WTC11 (cell line): Measurements from ENCODE around the gene LOXL3. TPM values are rescaled to one million over a fixed set of nuclear protein-coding genes. Genes with fewer than 3 reads are reported as not detected.
A peak's percentile ranks its signal among the peaks of the same experiment; 100 is the strongest.

Experiments used
- ATF1 ChIP-seq: sonication (generic); formaldehyde crosslinking; IDR thresholded peaks from 2 replicates; pipeline ENCODE4 v1.8.1; 2023; ENCODE audit warnings: mild to moderate bottlenecking, moderate library complexity, missing genetic modification reagents
- CREB1 ChIP-seq: sonication (generic); formaldehyde crosslinking; IDR thresholded peaks from 2 replicates; pipeline ENCODE4 v1.8.0; 2023; ENCODE audit warnings: mild to moderate bottlenecking, missing genetic modification reagents
- ETV6 ChIP-seq: sonication (generic); formaldehyde crosslinking; IDR thresholded peaks from 2 replicates; pipeline ENCODE4 v1.8.1; 2022; ENCODE audit warnings: mild to moderate bottlenecking, missing genetic modification reagents
- FOXK1 ChIP-seq: sonication (generic); formaldehyde crosslinking; IDR thresholded peaks from 2 replicates; pipeline ENCODE4 v1.8.0; 2022; ENCODE audit warnings: mild to moderate bottlenecking, moderate library complexity, missing genetic modification reagents
- FOXP1 ChIP-seq: sonication (generic); formaldehyde crosslinking; IDR thresholded peaks from 2 replicates; pipeline ENCODE4 v1.8.0; 2022; ENCODE audit warnings: missing genetic modification reagents, mild to moderate bottlenecking, moderate library complexity, borderline replicate concordance
- JAZF1 ChIP-seq: fragments of 250-450 bp; sonication (Bioruptor Pico); IDR thresholded peaks from 2 replicates; pipeline ENCODE4 v1.9.0; 2021; ENCODE audit warnings: moderate library complexity, mild to moderate bottlenecking, inconsistent platforms
- JUN ChIP-seq: sonication (generic); formaldehyde crosslinking; IDR thresholded peaks from 2 replicates; pipeline ENCODE4 v1.8.0; 2023; ENCODE audit warnings: mild to moderate bottlenecking, missing genetic modification reagents
- KAT7 ChIP-seq: sonication (generic); formaldehyde crosslinking; IDR thresholded peaks from 2 replicates; pipeline ENCODE4 v1.8.1; 2023; ENCODE audit warnings: missing genetic modification reagents, mild to moderate bottlenecking, borderline replicate concordance
- NFATC4 ChIP-seq: fragments of 250-450 bp; sonication (Bioruptor Pico); IDR thresholded peaks from 2 replicates; pipeline ENCODE4 v1.9.0; 2021; ENCODE audit warnings: mild to moderate bottlenecking
- NFYB ChIP-seq: sonication (generic); formaldehyde crosslinking; conservative IDR thresholded peaks from 2 replicates; pipeline ENCODE4 v1.8.0; 2022; ENCODE audit warnings: low read depth, missing genetic modification reagents
- RORB ChIP-seq: fragments of 250-450 bp; sonication (Bioruptor Pico); IDR thresholded peaks from 2 replicates; pipeline ENCODE4 v1.9.0; 2021; ENCODE audit warnings: mild to moderate bottlenecking
- SMAD4 ChIP-seq: sonication (generic); formaldehyde crosslinking; IDR thresholded peaks from 2 replicates; pipeline ENCODE4 v1.8.0; 2022; ENCODE audit warnings: mild to moderate bottlenecking, missing genetic modification reagents
- ZNF138 ChIP-seq: sonication (generic); formaldehyde crosslinking; conservative IDR thresholded peaks from 2 replicates; pipeline ENCODE4 v1.8.1; 2022; ENCODE audit warnings: mild to moderate bottlenecking, moderate library complexity, missing genetic modification reagents
- ZNF232 ChIP-seq: sonication (generic); formaldehyde crosslinking; IDR thresholded peaks from 2 replicates; pipeline ENCODE4 v1.8.0; 2022; ENCODE audit warnings: mild to moderate bottlenecking, missing genetic modification reagents
- ZNF263 ChIP-seq: sonication (generic); formaldehyde crosslinking; IDR thresholded peaks from 2 replicates; pipeline ENCODE4 v1.8.1; 2022; ENCODE audit warnings: low read depth, mild to moderate bottlenecking, moderate library complexity, missing genetic modification reagents
- ZNF416 ChIP-seq: fragments of 250-450 bp; sonication (Bioruptor Pico); IDR thresholded peaks from 2 replicates; pipeline ENCODE4 v1.9.0; 2021; ENCODE audit warnings: mild to moderate bottlenecking, inconsistent platforms
- total RNA-seq: library from RNA; stranded (reverse); gene quantifications from 3 replicates; pipeline ENCODE4 v1.2.3, GENCODE V29; 2021
- TF ChIP-seq, protein P1 (sequence below): sonication (generic); formaldehyde crosslinking; IDR thresholded peaks from 2 replicates; pipeline ENCODE4 v1.8.1; 2022; ENCODE audit warnings: mild to moderate bottlenecking, moderate library complexity, missing genetic modification reagents
- TF ChIP-seq, protein P2 (sequence below): sonication (generic); formaldehyde crosslinking; IDR thresholded peaks from 2 replicates; pipeline ENCODE4 v1.8.0; 2022; ENCODE audit warnings: mild to moderate bottlenecking, missing genetic modification reagents
- TF ChIP-seq, protein P3 (sequence below): sonication (generic); formaldehyde crosslinking; IDR thresholded peaks from 2 replicates; pipeline ENCODE4 v1.8.0; 2022; ENCODE audit warnings: mild to moderate bottlenecking, missing genetic modification reagents
- TF ChIP-seq, protein P4 (sequence below): sonication (generic); formaldehyde crosslinking; IDR thresholded peaks from 2 replicates; pipeline ENCODE4 v1.8.0; 2022; ENCODE audit warnings: missing genetic modification reagents
- TF ChIP-seq, protein P5 (sequence below): sonication (generic); formaldehyde crosslinking; IDR thresholded peaks from 2 replicates; pipeline ENCODE4 v1.8.1; 2023; ENCODE audit warnings: mild to moderate bottlenecking, missing genetic modification reagents, moderate library complexity
- TF ChIP-seq, protein P6 (sequence below): sonication (generic); formaldehyde crosslinking; IDR thresholded peaks from 2 replicates; pipeline ENCODE4 v1.8.1; 2022; ENCODE audit warnings: mild to moderate bottlenecking, missing genetic modification reagents, moderate library complexity, borderline replicate concordance
- TF ChIP-seq, protein P7 (sequence below): sonication (generic); formaldehyde crosslinking; IDR thresholded peaks from 2 replicates; pipeline ENCODE4 v1.8.0; 2023; ENCODE audit warnings: mild to moderate bottlenecking, missing genetic modification reagents
- TF ChIP-seq, protein P8 (sequence below): sonication (generic); formaldehyde crosslinking; IDR thresholded peaks from 2 replicates; pipeline ENCODE4 v1.8.0; 2023; ENCODE audit warnings: missing genetic modification reagents
- TF ChIP-seq, protein P9 (sequence below): sonication (generic); formaldehyde crosslinking; IDR thresholded peaks from 2 replicates; pipeline ENCODE4 v1.8.0; 2022; ENCODE audit warnings: mild to moderate bottlenecking, missing genetic modification reagents

The LOXL3 gene
- total RNA-seq, 1 experiment from 2014 or later = 21.1 TPM

DNA sequence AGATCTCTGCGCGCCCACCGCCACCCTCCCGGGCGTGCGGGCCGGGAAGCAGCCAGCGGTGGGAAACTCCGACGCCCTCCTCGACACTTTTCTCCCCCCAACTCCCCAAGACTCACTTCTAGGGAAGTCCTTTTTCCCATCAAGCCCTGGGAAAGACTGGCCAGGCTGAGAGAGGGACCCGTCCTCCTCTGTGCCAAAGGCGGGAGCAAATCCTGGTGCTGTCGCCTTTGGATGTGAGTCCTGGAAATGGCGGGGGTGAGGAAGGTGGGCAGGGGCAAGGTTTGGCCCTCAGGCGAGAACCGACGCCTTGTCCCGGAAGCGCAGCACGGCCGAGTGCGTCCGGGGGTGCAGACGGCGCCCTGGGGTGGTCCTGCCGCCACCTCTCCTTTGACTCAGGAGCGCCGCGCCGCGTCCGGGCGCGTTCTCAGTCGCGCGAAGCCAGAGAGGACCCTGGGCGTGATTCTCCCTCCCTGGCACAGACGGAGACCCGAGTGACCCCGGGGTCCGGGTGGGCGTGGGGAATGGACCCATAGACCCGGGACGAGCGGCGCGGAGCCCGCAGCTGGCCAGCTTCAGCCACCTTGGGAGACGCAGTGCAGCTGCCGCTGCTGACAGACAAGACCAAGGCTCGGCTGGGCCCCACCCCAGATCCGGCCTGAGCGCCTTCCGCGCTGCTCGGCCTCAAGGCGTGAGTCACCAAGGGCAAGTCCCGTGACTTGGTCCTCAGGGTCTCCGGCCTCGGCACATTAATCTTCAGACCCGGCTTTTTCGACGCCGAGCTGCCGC is 50.8 kb downstream of the LOXL3 start (continued):
- TF ChIP-seq, protein P1, sequence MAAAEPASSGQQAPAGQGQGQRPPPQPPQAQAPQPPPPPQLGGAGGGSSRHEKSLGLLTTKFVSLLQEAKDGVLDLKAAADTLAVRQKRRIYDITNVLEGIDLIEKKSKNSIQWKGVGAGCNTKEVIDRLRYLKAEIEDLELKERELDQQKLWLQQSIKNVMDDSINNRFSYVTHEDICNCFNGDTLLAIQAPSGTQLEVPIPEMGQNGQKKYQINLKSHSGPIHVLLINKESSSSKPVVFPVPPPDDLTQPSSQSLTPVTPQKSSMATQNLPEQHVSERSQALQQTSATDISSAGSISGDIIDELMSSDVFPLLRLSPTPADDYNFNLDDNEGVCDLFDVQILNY (CRISPR knock-in tag) = no peak
- TF ChIP-seq CREB1 (CRISPR knock-in tag) (no peak), ZNF263 (CRISPR knock-in tag) (no peak), NFATC4 (CRISPR knock-in tag) (no peak), ZNF416 (CRISPR knock-in tag) (no peak), SMAD4 (CRISPR knock-in tag) (no peak), KAT7 (no peak), JAZF1 (CRISPR knock-in tag) (no peak), ETV6 (CRISPR knock-in tag) (peak; percentile 49; the same call in 1 of the 2 replicates), FOXP1 (CRISPR knock-in tag) (0 out of 2 replicates have a peak, but pooled peaks have one; percentile 38), ZNF138 (no peak), ZNF232 (no peak), RORB (CRISPR knock-in tag) (no peak), NFYB (CRISPR knock-in tag) (no peak), FOXK1 (CRISPR knock-in tag) (peak; percentile 57; the same call in 1 of the 2 replicates), JUN (CRISPR knock-in tag) (no peak), ATF1 (CRISPR knock-in tag) (no peak)
- TF ChIP-seq, protein P2, sequence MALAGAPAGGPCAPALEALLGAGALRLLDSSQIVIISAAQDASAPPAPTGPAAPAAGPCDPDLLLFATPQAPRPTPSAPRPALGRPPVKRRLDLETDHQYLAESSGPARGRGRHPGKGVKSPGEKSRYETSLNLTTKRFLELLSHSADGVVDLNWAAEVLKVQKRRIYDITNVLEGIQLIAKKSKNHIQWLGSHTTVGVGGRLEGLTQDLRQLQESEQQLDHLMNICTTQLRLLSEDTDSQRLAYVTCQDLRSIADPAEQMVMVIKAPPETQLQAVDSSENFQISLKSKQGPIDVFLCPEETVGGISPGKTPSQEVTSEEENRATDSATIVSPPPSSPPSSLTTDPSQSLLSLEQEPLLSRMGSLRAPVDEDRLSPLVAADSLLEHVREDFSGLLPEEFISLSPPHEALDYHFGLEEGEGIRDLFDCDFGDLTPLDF = no peak
- TF ChIP-seq, protein P3, sequence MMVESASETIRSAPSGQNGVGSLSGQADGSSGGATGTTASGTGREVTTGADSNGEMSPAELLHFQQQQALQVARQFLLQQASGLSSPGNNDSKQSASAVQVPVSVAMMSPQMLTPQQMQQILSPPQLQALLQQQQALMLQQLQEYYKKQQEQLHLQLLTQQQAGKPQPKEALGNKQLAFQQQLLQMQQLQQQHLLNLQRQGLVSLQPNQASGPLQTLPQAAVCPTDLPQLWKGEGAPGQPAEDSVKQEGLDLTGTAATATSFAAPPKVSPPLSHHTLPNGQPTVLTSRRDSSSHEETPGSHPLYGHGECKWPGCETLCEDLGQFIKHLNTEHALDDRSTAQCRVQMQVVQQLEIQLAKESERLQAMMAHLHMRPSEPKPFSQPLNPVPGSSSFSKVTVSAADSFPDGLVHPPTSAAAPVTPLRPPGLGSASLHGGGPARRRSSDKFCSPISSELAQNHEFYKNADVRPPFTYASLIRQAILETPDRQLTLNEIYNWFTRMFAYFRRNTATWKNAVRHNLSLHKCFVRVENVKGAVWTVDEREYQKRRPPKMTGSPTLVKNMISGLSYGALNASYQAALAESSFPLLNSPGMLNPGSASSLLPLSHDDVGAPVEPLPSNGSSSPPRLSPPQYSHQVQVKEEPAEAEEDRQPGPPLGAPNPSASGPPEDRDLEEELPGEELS = 0 out of 2 replicates have a peak, but pooled peaks have one; percentile 48
- TF ChIP-seq, protein P4, sequence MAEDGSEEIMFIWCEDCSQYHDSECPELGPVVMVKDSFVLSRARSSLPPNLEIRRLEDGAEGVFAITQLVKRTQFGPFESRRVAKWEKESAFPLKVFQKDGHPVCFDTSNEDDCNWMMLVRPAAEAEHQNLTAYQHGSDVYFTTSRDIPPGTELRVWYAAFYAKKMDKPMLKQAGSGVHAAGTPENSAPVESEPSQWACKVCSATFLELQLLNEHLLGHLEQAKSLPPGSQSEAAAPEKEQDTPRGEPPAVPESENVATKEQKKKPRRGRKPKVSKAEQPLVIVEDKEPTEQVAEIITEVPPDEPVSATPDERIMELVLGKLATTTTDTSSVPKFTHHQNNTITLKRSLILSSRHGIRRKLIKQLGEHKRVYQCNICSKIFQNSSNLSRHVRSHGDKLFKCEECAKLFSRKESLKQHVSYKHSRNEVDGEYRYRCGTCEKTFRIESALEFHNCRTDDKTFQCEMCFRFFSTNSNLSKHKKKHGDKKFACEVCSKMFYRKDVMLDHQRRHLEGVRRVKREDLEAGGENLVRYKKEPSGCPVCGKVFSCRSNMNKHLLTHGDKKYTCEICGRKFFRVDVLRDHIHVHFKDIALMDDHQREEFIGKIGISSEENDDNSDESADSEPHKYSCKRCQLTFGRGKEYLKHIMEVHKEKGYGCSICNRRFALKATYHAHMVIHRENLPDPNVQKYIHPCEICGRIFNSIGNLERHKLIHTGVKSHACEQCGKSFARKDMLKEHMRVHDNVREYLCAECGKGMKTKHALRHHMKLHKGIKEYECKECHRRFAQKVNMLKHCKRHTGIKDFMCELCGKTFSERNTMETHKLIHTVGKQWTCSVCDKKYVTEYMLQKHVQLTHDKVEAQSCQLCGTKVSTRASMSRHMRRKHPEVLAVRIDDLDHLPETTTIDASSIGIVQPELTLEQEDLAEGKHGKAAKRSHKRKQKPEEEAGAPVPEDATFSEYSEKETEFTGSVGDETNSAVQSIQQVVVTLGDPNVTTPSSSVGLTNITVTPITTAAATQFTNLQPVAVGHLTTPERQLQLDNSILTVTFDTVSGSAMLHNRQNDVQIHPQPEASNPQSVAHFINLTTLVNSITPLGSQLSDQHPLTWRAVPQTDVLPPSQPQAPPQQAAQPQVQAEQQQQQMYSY (CRISPR knock-in tag) = peak; percentile 35
- TF ChIP-seq, protein P5, sequence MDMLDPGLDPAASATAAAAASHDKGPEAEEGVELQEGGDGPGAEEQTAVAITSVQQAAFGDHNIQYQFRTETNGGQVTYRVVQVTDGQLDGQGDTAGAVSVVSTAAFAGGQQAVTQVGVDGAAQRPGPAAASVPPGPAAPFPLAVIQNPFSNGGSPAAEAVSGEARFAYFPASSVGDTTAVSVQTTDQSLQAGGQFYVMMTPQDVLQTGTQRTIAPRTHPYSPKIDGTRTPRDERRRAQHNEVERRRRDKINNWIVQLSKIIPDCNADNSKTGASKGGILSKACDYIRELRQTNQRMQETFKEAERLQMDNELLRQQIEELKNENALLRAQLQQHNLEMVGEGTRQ (CRISPR knock-in tag) = peak; percentile 18; the same call in 1 of the 2 replicates
- TF ChIP-seq, protein P6, sequence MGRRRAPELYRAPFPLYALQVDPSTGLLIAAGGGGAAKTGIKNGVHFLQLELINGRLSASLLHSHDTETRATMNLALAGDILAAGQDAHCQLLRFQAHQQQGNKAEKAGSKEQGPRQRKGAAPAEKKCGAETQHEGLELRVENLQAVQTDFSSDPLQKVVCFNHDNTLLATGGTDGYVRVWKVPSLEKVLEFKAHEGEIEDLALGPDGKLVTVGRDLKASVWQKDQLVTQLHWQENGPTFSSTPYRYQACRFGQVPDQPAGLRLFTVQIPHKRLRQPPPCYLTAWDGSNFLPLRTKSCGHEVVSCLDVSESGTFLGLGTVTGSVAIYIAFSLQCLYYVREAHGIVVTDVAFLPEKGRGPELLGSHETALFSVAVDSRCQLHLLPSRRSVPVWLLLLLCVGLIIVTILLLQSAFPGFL (CRISPR knock-in tag) = no peak
- TF ChIP-seq, protein P7, sequence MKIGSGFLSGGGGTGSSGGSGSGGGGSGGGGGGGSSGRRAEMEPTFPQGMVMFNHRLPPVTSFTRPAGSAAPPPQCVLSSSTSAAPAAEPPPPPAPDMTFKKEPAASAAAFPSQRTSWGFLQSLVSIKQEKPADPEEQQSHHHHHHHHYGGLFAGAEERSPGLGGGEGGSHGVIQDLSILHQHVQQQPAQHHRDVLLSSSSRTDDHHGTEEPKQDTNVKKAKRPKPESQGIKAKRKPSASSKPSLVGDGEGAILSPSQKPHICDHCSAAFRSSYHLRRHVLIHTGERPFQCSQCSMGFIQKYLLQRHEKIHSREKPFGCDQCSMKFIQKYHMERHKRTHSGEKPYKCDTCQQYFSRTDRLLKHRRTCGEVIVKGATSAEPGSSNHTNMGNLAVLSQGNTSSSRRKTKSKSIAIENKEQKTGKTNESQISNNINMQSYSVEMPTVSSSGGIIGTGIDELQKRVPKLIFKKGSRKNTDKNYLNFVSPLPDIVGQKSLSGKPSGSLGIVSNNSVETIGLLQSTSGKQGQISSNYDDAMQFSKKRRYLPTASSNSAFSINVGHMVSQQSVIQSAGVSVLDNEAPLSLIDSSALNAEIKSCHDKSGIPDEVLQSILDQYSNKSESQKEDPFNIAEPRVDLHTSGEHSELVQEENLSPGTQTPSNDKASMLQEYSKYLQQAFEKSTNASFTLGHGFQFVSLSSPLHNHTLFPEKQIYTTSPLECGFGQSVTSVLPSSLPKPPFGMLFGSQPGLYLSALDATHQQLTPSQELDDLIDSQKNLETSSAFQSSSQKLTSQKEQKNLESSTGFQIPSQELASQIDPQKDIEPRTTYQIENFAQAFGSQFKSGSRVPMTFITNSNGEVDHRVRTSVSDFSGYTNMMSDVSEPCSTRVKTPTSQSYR (CRISPR knock-in tag) = no peak
- TF ChIP-seq, protein P8, sequence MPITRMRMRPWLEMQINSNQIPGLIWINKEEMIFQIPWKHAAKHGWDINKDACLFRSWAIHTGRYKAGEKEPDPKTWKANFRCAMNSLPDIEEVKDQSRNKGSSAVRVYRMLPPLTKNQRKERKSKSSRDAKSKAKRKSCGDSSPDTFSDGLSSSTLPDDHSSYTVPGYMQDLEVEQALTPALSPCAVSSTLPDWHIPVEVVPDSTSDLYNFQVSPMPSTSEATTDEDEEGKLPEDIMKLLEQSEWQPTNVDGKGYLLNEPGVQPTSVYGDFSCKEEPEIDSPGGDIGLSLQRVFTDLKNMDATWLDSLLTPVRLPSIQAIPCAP = no peak
- TF ChIP-seq, protein P9, sequence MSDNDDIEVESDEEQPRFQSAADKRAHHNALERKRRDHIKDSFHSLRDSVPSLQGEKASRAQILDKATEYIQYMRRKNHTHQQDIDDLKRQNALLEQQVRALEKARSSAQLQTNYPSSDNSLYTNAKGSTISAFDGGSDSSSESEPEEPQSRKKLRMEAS (CRISPR knock-in tag) = peak; percentile 57; the same call in 1 of the 2 replicates
